ACHN (cell line): ENCODE results near the gene SZT2.
A peak's percentile ranks its signal among the peaks of the same experiment; 100 is the strongest.
"Not testable (repeated sequence)": the region's sequence is repeated elsewhere in the genome, so short reads cannot be mapped to it uniquely, and the experiment has no call there.

Source experiments
- DNase-seq: peaks from one replicate; pipeline ENCODE4 v3.0.0-alpha.2; 2015
- in situ Hi-C: cut with HindIII; loops from 2 replicates; pipeline ENCODE4 v1.10.0; 2017; ENCODE audit warnings: low sequenced_read_pairs, low pct_ligation_motif_present, low pct_unique_long_range_greater_than_20kb

SZT2 gene

GRCh38 chr1:43377831-43378230 is 11.9 kb upstream of the SZT2 start:
- DNase-seq = no peak
- in situ Hi-C loops = loop anchor here (25.0 kb wide), 1 partner anchor 141 kb away; no protein-coding TSS in a partner anchor

- no peak for DNase-seq
- in situ Hi-C loops = loop anchor here (25.0 kb wide), 1 partner anchor 142 kb away; no protein-coding TSS in a partner anchor
These were observed 10.2 kb upstream of the SZT2 start for GRCh38 chr1:43379476-43379875.

GRCh38 chr1:43381612-43382011 is 8.1 kb upstream of the SZT2 start:
- in situ Hi-C loops = loop anchor here (25.0 kb wide), 1 partner anchor 144 kb away; no protein-coding TSS in a partner anchor
- no peak for DNase-seq

- DNase-seq = no peak
- in situ Hi-C loops = loop anchor here (25.0 kb wide), 1 partner anchor 145 kb away; no protein-coding TSS in a partner anchor
These were observed 7.5 kb upstream of the SZT2 start for GRCh38 chr1:43382027-43382779.

GRCh38 chr1:43383449-43383848 is 6.2 kb upstream of the SZT2 start:
- peak; percentile 18 for DNase-seq
- in situ Hi-C loops = loop anchor here (25.0 kb wide), 1 partner anchor 146 kb away; no protein-coding TSS in a partner anchor

GRCh38 chr1:43386676-43387075 is 3.0 kb upstream of the SZT2 start:
- no peak for DNase-seq
- in situ Hi-C loops = loop anchor here (25.0 kb wide), 1 partner anchor 149 kb away; no protein-coding TSS in a partner anchor

- DNase-seq = no peak
- in situ Hi-C loops = loop anchor here (25.0 kb wide), 1 partner anchor 151 kb away; no protein-coding TSS in a partner anchor
These were observed 1.6 kb upstream of the SZT2 start for GRCh38 chr1:43387976-43388599.

- DNase-seq = no peak
- in situ Hi-C loops = loop anchor here (25.0 kb wide), 1 partner anchor 151 kb away; no protein-coding TSS in a partner anchor
These were observed 1.1 kb upstream of the SZT2 start for GRCh38 chr1:43388613-43389012.

- in situ Hi-C loops = loop anchor here (25.0 kb wide), 1 partner anchor 155 kb away; no protein-coding TSS in a partner anchor
- no peak for DNase-seq
These were observed 3.0 kb downstream of the SZT2 start for GRCh38 chr1:43392702-43393101.

- DNase-seq = no peak
- in situ Hi-C loops = loop anchor here (25.0 kb wide), 1 partner anchor 158 kb away; no protein-coding TSS in a partner anchor
These were observed 5.8 kb downstream of the SZT2 start for GRCh38 chr1:43395523-43395922.

GRCh38 chr1:43396059-43396458 is 6.4 kb downstream of the SZT2 start:
- no peak for DNase-seq
- in situ Hi-C loops = loop anchor here (25.0 kb wide), 1 partner anchor 159 kb away; no protein-coding TSS in a partner anchor

GRCh38 chr1:43398227-43398626 is 8.5 kb downstream of the SZT2 start:
- no peak for DNase-seq
- in situ Hi-C loops = loop anchor here (25.0 kb wide), 1 partner anchor 161 kb away; no protein-coding TSS in a partner anchor

GRCh38 chr1:43400441-43400840 is 10.7 kb downstream of the SZT2 start:
- in situ Hi-C loops, DNase-seq: not testable (repeated sequence)

- no peak for DNase-seq
These were observed 12.6 kb downstream of the SZT2 start for GRCh38 chr1:43402089-43402865.

GRCh38 chr1:43404353-43404752 is 14.7 kb downstream of the SZT2 start:
- in situ Hi-C loops = no loop called here
- no peak for DNase-seq

More at GRCh38 chr1:43402089-43402865, 12.6 kb downstream of the SZT2 start:
- in situ Hi-C loops = no loop called here

- no peak for DNase-seq
These were observed 15.6 kb downstream of the SZT2 start for GRCh38 chr1:43405219-43405875.

GRCh38 chr1:43405876-43406234 is 16.2 kb downstream of the SZT2 start:
- in situ Hi-C loops = no loop called here
- no peak for DNase-seq

More at GRCh38 chr1:43405219-43405875, 15.6 kb downstream of the SZT2 start:
- in situ Hi-C loops = no loop called here

GRCh38 chr1:43410571-43410970 is 20.9 kb downstream of the SZT2 start:
- in situ Hi-C loops = no loop called here
- no peak for DNase-seq
